Trophoblast cell (in vitro differentiated cells and primary cell): ENCODE measurements around the gene ACTR3.
"Not testable (repeated sequence)": the region's sequence is repeated elsewhere in the genome, so short reads cannot be mapped to it uniquely, and the experiment has no call there.

Experiments
- DNase-seq, 2 donors: peaks; one replicate each; pipeline ENCODE4 v3.0.0-alpha.2; 2016
- H2AFZ ChIP-seq: 2 replicates; pipeline ENCODE4 v1.6.1; 2013; ENCODE audit warnings: low read length, moderate library complexity, mild to moderate bottlenecking; ENCODE audit not compliant: insufficient read depth, poor library complexity
- H2AK5ac ChIP-seq: 2 replicates; pipeline ENCODE4 v1.6.1; 2013; ENCODE audit warnings: mild to moderate bottlenecking, low read length
- H2BK120ac ChIP-seq: 2 replicates; pipeline ENCODE4 v1.6.1; 2013; ENCODE audit warnings: low read length, mild to moderate bottlenecking, moderate library complexity; ENCODE audit not compliant: insufficient read depth, poor library complexity
- H2BK12ac ChIP-seq: 2 replicates; pipeline ENCODE4 v1.6.1; 2013; ENCODE audit warnings: mild to moderate bottlenecking, low read length, moderate library complexity
- H2BK5ac ChIP-seq: 2 replicates; pipeline ENCODE4 v1.6.1; 2013; ENCODE audit warnings: low read length, low read depth, moderate library complexity, mild to moderate bottlenecking; ENCODE audit not compliant: poor library complexity
- H3K14ac ChIP-seq: 2 replicates; pipeline ENCODE4 v1.6.1; 2013; ENCODE audit warnings: mild to moderate bottlenecking, low read length
- H3K18ac ChIP-seq: 2 replicates; pipeline ENCODE4 v1.6.1; 2013; ENCODE audit warnings: mild to moderate bottlenecking, low read length
- H3K23ac ChIP-seq: 2 replicates; pipeline ENCODE4 v1.6.1; 2013; ENCODE audit warnings: low read length
- H3K27ac ChIP-seq: 2 replicates; pipeline ENCODE4 v1.5.1; 2013; ENCODE audit warnings: low read depth, mild to moderate bottlenecking, inconsistent platforms, low read length, moderate library complexity
- H3K27me3 ChIP-seq: 2 replicates; pipeline ENCODE4 v1.6.1; 2013; ENCODE audit warnings: inconsistent platforms, mild to moderate bottlenecking, low read length, moderate library complexity; ENCODE audit not compliant: insufficient read depth
- H3K36me3 ChIP-seq, 2 experiments: 1 replicate in 1 of 2; 2 replicates in 1 of 2; pipeline ENCODE4 v1.6.1; 2013; ENCODE audit warnings: low read length in 2 of 2, mild to moderate bottlenecking in 2 of 2, moderate library complexity in 1 of 2; ENCODE audit not compliant: insufficient read depth in 2 of 2, control insufficient read depth in 1 of 2
- H3K4ac ChIP-seq: 2 replicates; pipeline ENCODE4 v1.6.1; 2013; ENCODE audit warnings: low read depth, mild to moderate bottlenecking, low read length, moderate library complexity
- H3K4me1 ChIP-seq, 2 experiments: 1 replicate in 1 of 2; 2 replicates in 1 of 2; pipeline ENCODE4 v1.6.1; 2013; ENCODE audit warnings: low read length in 2 of 2, mild to moderate bottlenecking in 2 of 2, moderate library complexity in 1 of 2; ENCODE audit not compliant: insufficient read depth in 2 of 2, control insufficient read depth in 1 of 2
- H3K4me2 ChIP-seq: 2 replicates; pipeline ENCODE4 v1.6.1; 2013; ENCODE audit warnings: inconsistent platforms, mild to moderate bottlenecking, low read length, moderate library complexity
- H3K4me3 ChIP-seq: 2 replicates; pipeline ENCODE4 v1.5.1; 2013; ENCODE audit warnings: mild to moderate bottlenecking, low read depth, low read length, inconsistent platforms
- H3K79me1 ChIP-seq: one replicate; pipeline ENCODE4 v1.6.1; 2013; ENCODE audit warnings: low read length
- H3K79me2 ChIP-seq: 2 replicates; pipeline ENCODE4 v1.6.1; 2013; ENCODE audit warnings: low read length, mild to moderate bottlenecking; ENCODE audit not compliant: control insufficient read depth, insufficient read depth, poor library complexity
- H3K9ac ChIP-seq: 2 replicates; pipeline ENCODE4 v1.6.1; 2013; ENCODE audit warnings: mild to moderate bottlenecking, low read length
- H3K9me3 ChIP-seq: 2 replicates; pipeline ENCODE4 v1.6.1; 2013; ENCODE audit warnings: low read depth, mild to moderate bottlenecking, control low read depth, inconsistent platforms, low read length; ENCODE audit not compliant: insufficient read depth
- H4K12ac ChIP-seq: 2 replicates; pipeline ENCODE4 v1.6.1; 2013; ENCODE audit warnings: low read depth, mild to moderate bottlenecking, low read length, moderate library complexity
- H4K8ac ChIP-seq: 2 replicates; pipeline ENCODE4 v1.6.1; 2013; ENCODE audit warnings: low read depth, mild to moderate bottlenecking, low read length, moderate library complexity
- H4K91ac ChIP-seq: one replicate; pipeline ENCODE4 v1.6.1; 2013; ENCODE audit warnings: low read depth, mild to moderate bottlenecking, low read length, moderate library complexity
- WGBS: extraction: QIAGEN DNeasy Blood & Tissue Kit; methylation state at CpG from one replicate; pipeline ENCODE4 v1.1.7; 2013; ENCODE audit warnings: missing lambda C conversion rate; ENCODE audit not compliant: insufficient read length, insufficient coverage; ENCODE audit errors: extremely low coverage; 5-methylcytosine and 5-hydroxymethylcytosine counted together

ACTR3 gene

DNA sequence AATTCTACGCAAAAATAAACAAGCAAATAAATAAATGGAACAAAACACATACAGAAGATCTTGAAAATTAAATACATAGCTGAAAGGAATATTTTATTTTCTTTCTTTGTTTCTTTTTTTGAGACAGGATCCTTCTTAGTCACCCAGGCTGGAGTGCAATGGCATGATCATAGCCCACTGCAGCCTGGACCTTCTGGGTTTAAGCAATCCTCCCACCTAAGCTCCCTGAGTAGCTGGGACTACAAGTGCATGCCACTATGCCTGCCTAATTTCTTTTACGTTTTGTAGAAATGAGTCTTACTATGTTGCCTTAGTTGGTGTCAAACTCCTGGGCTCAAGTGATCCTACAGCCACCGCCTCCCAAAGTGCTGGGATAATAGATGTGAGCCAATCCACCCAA is 44.6 kb upstream of the ACTR3 start:
- Histone ChIP-seq H3K23ac (no peak overlapping the region), H3K79me2 (no peaks in the 10 kb centered on the region), H3K18ac (no peak overlapping the region), H3K27ac (no peak overlapping the region), H3K79me1 (no peaks in the 10 kb centered on the region), H4K91ac (no peak overlapping the region), H4K12ac (no peak overlapping the region), H3K4me1 (peaks cover 0 to 4% of the 10 kb centered on the region in 2 experiments), H2BK5ac (no peak overlapping the region), H3K36me3 (no peaks in the 10 kb centered on the region), H3K4ac (no peak overlapping the region), H3K9me3 (peaks cover 2% of the 10 kb centered on the region), H4K8ac (no peak overlapping the region), H2BK12ac (no peak overlapping the region), H3K27me3 (no peaks in the 10 kb centered on the region), H3K4me3 (no peak overlapping the region), H2BK120ac (no peak overlapping the region), H3K9ac (no peak overlapping the region), H3K14ac (no peak overlapping the region), H2AK5ac (no peak overlapping the region), H2AFZ (no peak overlapping the region), H3K4me2 (no peak overlapping the region)
- DNase-seq, result no peak
- no CpG with 5 or more reads among the region's 3 CpGs for WGBS

DNA sequence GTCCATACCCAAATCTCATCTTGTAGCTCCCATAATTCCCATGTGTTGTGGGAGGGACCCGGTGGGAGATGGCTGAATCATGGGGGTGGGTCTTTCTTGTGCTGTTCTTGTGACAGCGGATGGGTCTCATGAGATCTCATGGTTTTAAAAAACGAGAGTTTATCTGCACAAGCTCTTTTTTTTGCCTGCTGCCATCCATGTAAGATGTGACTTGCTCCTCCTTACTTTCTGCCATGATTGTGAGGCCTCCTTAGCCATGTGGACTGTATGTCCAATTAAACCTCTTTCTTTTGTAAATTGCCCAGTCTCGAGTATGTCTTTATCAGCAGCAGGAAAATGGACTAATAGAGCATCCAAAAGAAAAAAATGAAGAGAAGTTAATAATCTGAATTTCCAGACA is 44.1 kb upstream of the ACTR3 start:
- H2AFZ ChIP-seq, DNase-seq, H2BK5ac ChIP-seq, H4K91ac ChIP-seq, H3K79me2 ChIP-seq, H3K79me1 ChIP-seq, H3K4me1 ChIP-seq, H3K9me3 ChIP-seq, H4K12ac ChIP-seq, H4K8ac ChIP-seq, H3K4me3 ChIP-seq, H2AK5ac ChIP-seq, H3K4ac ChIP-seq, H2BK12ac ChIP-seq, H3K14ac ChIP-seq, H3K9ac ChIP-seq, H2BK120ac ChIP-seq, H3K36me3 ChIP-seq, H3K18ac ChIP-seq, H3K27me3 ChIP-seq, H3K23ac ChIP-seq, H3K27ac ChIP-seq, H3K4me2 ChIP-seq: not testable (repeated sequence)
- no CpG with 5 or more reads among the region's 4 CpGs for WGBS

DNA sequence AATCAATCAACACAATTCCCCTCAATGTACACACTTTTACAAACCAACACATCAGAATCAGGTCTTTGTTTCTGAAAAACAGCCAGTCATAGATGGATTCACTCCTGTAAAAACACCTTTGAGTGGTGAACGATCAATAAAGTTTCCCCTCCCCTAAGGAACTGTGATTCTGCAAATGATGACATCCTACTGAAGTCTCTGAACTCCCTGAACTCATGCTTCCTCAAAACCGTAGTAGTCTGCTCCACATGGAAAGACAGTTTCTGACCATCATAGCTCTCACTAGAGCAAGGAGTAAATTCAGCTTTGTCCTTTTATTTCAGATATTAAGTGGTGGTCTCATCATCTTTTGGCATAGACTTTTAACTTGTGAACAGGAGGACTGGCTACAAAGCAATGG is 43.5 kb upstream of the ACTR3 start:
- Histone ChIP-seq H3K18ac (no peak overlapping the region), H3K4me3 (no peak overlapping the region), H3K27me3 (no peaks in the 10 kb centered on the region), H3K4ac (no peak overlapping the region), H2BK120ac (no peak overlapping the region), H4K12ac (no peak overlapping the region), H3K4me2 (no peak overlapping the region), H3K9me3 (peaks cover 2% of the 10 kb centered on the region), H3K79me1 (no peaks in the 10 kb centered on the region), H4K8ac (no peak overlapping the region), H4K91ac (no peak overlapping the region), H3K27ac (no peak overlapping the region), H2BK12ac (no peak overlapping the region), H2AK5ac (no peak overlapping the region), H2AFZ (no peak overlapping the region), H3K23ac (no peak overlapping the region), H3K36me3 (no peaks in the 10 kb centered on the region), H3K4me1 (no peaks in the 10 kb centered on the region), H2BK5ac (no peak overlapping the region), H3K9ac (no peak overlapping the region), H3K79me2 (no peaks in the 10 kb centered on the region), H3K14ac (no peak overlapping the region)
- no peak for DNase-seq
- no CpG with 5 or more reads among the region's 2 CpGs for WGBS

DNA sequence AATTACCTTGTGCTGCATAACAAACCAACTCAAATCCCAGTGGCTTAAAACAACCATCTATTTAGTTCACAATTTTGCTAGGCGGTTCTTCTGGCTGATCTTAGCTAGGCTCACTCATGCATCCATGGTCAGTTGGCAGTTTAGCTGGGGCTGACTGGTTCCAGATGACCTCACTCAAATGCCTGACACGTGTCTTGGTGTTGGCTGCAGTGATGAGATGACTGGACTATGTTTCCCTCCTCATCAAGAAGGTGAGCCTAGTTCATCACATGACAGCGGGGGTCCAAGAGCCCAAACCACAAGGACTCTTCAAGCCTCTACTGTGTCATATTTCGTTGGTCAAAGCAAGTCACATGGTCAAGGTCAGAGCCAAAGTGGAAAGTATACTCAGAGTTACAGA is 42.7 kb upstream of the ACTR3 start:
- Histone ChIP-seq H2AFZ (no peak overlapping the region), H3K4me1 (no peaks in the 10 kb centered on the region), H3K9me3 (peaks cover 2% of the 10 kb centered on the region), H2AK5ac (no peak overlapping the region), H2BK5ac (no peak overlapping the region), H3K79me1 (no peaks in the 10 kb centered on the region), H3K4ac (no peak overlapping the region), H3K14ac (no peak overlapping the region), H4K8ac (no peak overlapping the region), H4K91ac (no peak overlapping the region), H3K36me3 (no peaks in the 10 kb centered on the region), H3K4me2 (no peak overlapping the region), H2BK120ac (no peak overlapping the region), H3K27me3 (no peaks in the 10 kb centered on the region), H3K79me2 (no peaks in the 10 kb centered on the region), H2BK12ac (no peak overlapping the region), H3K18ac (no peak overlapping the region), H3K23ac (no peak overlapping the region), H3K4me3 (no peak overlapping the region), H4K12ac (no peak overlapping the region), H3K9ac (no peak overlapping the region), H3K27ac (no peak overlapping the region)
- DNase-seq, result no peak
- no CpG with 5 or more reads among the region's 4 CpGs for WGBS
